IPS DF 6.9 (cell line): Measurements from ENCODE around the gene TLN1.

Experiments used
- DNase-seq: peaks from one replicate; pipeline ENCODE4 v3.0.0-alpha.2; 2013; ENCODE audit warnings: low read depth, low spot score
- H3K27ac ChIP-seq: one replicate; pipeline ENCODE4 v1.5.1; 2013; ENCODE audit warnings: low read length, control low read depth
- H3K27me3 ChIP-seq: 2 replicates; pipeline ENCODE4 v1.6.1; 2013; ENCODE audit warnings: mild to moderate bottlenecking, low read length; ENCODE audit not compliant: control insufficient read depth, insufficient read depth
- H3K36me3 ChIP-seq: 2 replicates; pipeline ENCODE4 v1.6.1; 2013; ENCODE audit warnings: low read length; ENCODE audit not compliant: control insufficient read depth, insufficient read depth
- H3K4me1 ChIP-seq: 2 replicates; pipeline ENCODE4 v1.6.1; 2013; ENCODE audit warnings: low read length; ENCODE audit not compliant: control insufficient read depth, insufficient read depth
- H3K4me3 ChIP-seq: 2 replicates; pipeline ENCODE4 v1.5.1; 2013; ENCODE audit warnings: mild to moderate bottlenecking, low read length
- H3K9me3 ChIP-seq: 2 replicates; pipeline ENCODE4 v1.6.1; 2013; ENCODE audit warnings: low read length, inconsistent platforms; ENCODE audit not compliant: control insufficient read depth, insufficient read depth
- WGBS: extraction: QIAGEN DNeasy Blood & Tissue Kit; methylation state at CpG from one replicate; pipeline ENCODE4 v1.1.7; 2013; ENCODE audit warnings: mixed read lengths, missing lambda C conversion rate; ENCODE audit not compliant: insufficient read length, insufficient coverage; 5-methylcytosine and 5-hydroxymethylcytosine counted together

Gene TLN1

GRCh38 chr9:35679766-35680330 is 52.1 kb downstream of the TLN1 start:
- Histone ChIP-seq H3K27ac (no peak overlapping the region), H3K36me3 (peaks cover 25% of the 10 kb centered on the region), H3K9me3 (no peaks in the 10 kb centered on the region), H3K4me3 (no peak overlapping the region), H3K27me3 (no peaks in the 10 kb centered on the region), H3K4me1 (peaks cover 1% of the 10 kb centered on the region; the same call in 1 of the 2 replicates)
- no peak for DNase-seq
- WGBS: no CpG with 5 or more reads among the region's 8 CpGs

GRCh38 chr9:35679091-35679490 is 52.9 kb downstream of the TLN1 start:
- peaks cover 1% of the 10 kb centered on the region; the same call in 1 of the 2 replicates for H3K4me1 ChIP-seq
- DNase-seq: no peak
- H3K9me3 ChIP-seq: no peaks in the 10 kb centered on the region
- no peak overlapping the region for H3K4me3 ChIP-seq
- H3K36me3 ChIP-seq: peaks cover 20% of the 10 kb centered on the region
- no peaks in the 10 kb centered on the region; the same call in 1 of the 2 replicates for H3K27me3 ChIP-seq
- H3K27ac ChIP-seq: no peak overlapping the region
- WGBS: no CpG with 5 or more reads among the region's 5 CpGs

- H3K4me1 ChIP-seq: peaks cover 1% of the 10 kb centered on the region; the same call in 1 of the 2 replicates
- H3K36me3 ChIP-seq: no peaks in the 10 kb centered on the region
- H3K9me3 ChIP-seq: no peaks in the 10 kb centered on the region
- no CpG with 5 or more reads among the region's 51 CpGs for WGBS
- H3K4me3 ChIP-seq: peak overlapping the region; percentile 27; the same call in 1 of the 2 replicates
- DNase-seq: no peak
- no peaks in the 10 kb centered on the region; the same call in 1 of the 2 replicates for H3K27me3 ChIP-seq
- H3K27ac ChIP-seq: no peak overlapping the region
Observed at GRCh38 chr9:35675732-35676392, 56.1 kb downstream of the TLN1 start.

DNA sequence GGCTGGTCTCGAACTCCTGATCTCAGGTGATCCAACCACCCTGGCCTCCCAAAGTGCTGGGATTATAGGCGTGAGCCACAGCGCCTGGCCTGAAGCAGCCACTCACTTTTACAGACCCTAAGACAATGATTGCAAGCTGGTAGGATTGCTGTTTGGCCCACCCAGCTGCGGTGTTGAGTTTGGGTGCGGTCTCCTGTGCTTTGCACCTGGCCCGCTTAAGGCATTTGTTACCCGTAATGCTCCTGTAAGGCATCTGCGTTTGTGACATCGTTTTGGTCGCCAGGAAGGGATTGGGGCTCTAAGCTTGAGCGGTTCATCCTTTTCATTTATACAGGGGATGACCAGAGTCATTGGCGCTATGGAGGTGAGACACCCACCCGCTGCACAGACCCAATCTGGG is 56.8 kb downstream of the TLN1 start:
- WGBS: no CpG with 5 or more reads among the region's 13 CpGs
- no peak for DNase-seq
- Histone ChIP-seq H3K27ac (no peak overlapping the region), H3K9me3 (no peaks in the 10 kb centered on the region), H3K4me3 (peak overlapping the region; percentile 27; the same call in 1 of the 2 replicates), H3K27me3 (no peaks in the 10 kb centered on the region; the same call in 1 of the 2 replicates), H3K36me3 (no peaks in the 10 kb centered on the region), H3K4me1 (no peaks in the 10 kb centered on the region; the same call in 1 of the 2 replicates)

DNA sequence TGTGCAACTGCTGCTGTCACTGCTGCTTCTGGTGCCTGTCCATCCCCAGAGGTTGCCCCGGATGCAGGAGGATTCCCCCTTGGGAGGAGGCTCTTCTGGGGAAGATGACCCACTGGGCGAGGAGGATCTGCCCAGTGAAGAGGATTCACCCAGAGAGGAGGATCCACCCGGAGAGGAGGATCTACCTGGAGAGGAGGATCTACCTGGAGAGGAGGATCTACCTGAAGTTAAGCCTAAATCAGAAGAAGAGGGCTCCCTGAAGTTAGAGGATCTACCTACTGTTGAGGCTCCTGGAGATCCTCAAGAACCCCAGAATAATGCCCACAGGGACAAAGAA is 58.0 kb downstream of the TLN1 start:
- Histone ChIP-seq H3K27me3 (no peaks in the 10 kb centered on the region; the same call in 1 of the 2 replicates), H3K27ac (no peak overlapping the region), H3K4me1 (no peaks in the 10 kb centered on the region; the same call in 1 of the 2 replicates), H3K9me3 (no peaks in the 10 kb centered on the region), H3K4me3 (no peak overlapping the region), H3K36me3 (no peaks in the 10 kb centered on the region)
- no CpG with 5 or more reads among the region's 3 CpGs for WGBS
- DNase-seq: no peak

GRCh38 chr9:35673132-35674024 is 58.6 kb downstream of the TLN1 start, which contains the start of gene CA9:
CA9 (plus strand) TSS chr9:35673928; CDS start chr9:35673960, 32 bp downstream.
- no peak within 1 kb of the TSS for H3K4me3 ChIP-seq
- no peak for DNase-seq
- no CpG with 5 or more reads among the region's 10 CpGs for WGBS
- H3K27ac ChIP-seq: no peak within 1 kb of the TSS
- H3K27me3 ChIP-seq: no peaks in the 10 kb centered on the region; the same call in 1 of the 2 replicates
- no peaks in the 10 kb centered on the region for H3K9me3 ChIP-seq
- no peaks in the 10 kb centered on the region; the same call in 1 of the 2 replicates for H3K4me1 ChIP-seq
- H3K36me3 ChIP-seq: no peaks in the 10 kb centered on the region

DNA sequence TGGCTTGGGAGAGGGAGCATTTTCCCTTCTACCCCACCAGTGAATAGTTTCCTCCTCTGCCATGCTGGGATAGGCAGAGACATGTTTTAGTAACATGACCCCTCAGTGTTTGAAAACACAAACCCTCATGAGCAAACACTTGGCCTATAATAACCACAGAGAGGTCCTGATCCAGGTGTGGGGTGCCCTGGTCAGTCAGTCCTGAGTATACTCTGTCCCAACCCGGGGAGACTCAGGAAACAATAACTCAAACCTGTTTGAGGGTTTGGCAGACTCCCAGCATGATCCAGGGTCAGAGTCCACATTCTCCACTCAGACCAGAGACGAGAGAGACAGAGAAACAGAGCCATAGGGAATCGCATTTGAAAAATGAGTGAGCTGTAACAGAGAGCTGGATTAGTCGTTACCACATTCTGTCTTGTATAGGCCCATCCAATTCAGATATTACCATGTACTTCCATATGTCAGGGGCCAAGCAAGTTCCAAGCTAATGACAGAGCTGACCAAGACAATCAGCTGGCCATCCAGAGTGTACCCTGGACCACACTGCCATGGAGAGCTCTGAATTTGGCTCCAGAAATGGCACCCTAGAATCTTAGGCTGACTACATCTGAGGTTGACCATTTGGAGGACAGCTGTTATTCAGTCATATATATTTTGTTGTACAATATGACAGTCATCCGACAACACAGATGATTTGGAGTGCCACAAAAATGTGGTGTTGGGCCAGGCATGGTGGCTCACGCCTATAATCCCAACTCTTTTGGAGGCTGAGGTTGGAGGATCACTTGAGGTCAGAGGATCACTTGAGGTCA is 62.5 kb downstream of the TLN1 start:
- Histone ChIP-seq H3K27ac (no peak overlapping the region), H3K27me3 (no peaks in the 10 kb centered on the region; the same call in 1 of the 2 replicates), H3K4me3 (no peak overlapping the region), H3K36me3 (no peaks in the 10 kb centered on the region), H3K4me1 (no peaks in the 10 kb centered on the region), H3K9me3 (no peaks in the 10 kb centered on the region)
- WGBS: no CpG with 5 or more reads among the region's 6 CpGs
- DNase-seq: no peak

DNA sequence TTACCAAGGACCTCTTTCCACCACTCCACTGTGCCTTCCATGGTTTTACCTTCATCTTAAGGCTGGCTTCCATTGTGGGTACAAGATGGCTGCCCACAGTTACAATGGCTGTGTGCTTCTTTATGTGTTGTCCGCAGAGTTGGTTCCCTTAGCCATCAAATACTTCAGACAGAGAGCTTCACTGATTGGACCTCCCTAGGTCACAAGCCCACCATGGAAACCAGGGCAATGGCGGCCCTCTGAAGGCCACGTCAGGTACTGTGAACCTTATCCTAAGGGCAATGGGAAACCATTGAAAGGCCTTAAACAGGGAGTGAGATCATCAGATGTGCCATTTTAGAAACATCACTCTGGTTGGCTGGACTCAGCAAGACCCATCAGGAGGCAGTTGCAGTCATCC is 64.1 kb downstream of the TLN1 start:
- H3K9me3 ChIP-seq: no peaks in the 10 kb centered on the region
- no peak overlapping the region for H3K27ac ChIP-seq
- H3K36me3 ChIP-seq: no peaks in the 10 kb centered on the region
- no peaks in the 10 kb centered on the region for H3K27me3 ChIP-seq
- no peak overlapping the region for H3K4me3 ChIP-seq
- no peaks in the 10 kb centered on the region for H3K4me1 ChIP-seq
- no CpG with 5 or more reads among the region's 3 CpGs for WGBS
- no peak for DNase-seq

DNA sequence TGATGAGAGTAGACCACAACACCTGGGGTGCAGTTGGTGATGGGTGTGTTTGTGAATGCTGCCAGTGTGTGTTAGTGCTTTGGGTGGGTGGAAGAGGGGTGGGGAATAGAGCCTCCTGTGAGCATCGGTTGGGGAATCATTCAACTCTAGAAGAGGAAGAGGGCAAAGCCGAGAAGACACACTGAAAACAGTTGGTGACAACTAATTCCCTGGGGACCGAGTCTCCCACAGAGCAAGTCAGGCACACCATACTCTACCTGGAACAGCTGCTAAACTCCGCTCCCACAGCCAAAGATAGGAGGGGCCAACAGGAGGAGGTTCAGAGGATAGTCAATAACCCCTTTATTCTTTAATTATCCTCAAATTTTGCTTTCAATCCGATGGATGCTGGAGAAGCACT is 65.4 kb downstream of the TLN1 start:
- H3K4me1 ChIP-seq: no peaks in the 10 kb centered on the region
- H3K9me3 ChIP-seq: no peaks in the 10 kb centered on the region
- no peak for DNase-seq
- WGBS: no CpG with 5 or more reads among the region's 5 CpGs
- H3K36me3 ChIP-seq: no peaks in the 10 kb centered on the region
- no peak overlapping the region for H3K27ac ChIP-seq
- no peaks in the 10 kb centered on the region for H3K27me3 ChIP-seq
- no peak overlapping the region for H3K4me3 ChIP-seq

DNA sequence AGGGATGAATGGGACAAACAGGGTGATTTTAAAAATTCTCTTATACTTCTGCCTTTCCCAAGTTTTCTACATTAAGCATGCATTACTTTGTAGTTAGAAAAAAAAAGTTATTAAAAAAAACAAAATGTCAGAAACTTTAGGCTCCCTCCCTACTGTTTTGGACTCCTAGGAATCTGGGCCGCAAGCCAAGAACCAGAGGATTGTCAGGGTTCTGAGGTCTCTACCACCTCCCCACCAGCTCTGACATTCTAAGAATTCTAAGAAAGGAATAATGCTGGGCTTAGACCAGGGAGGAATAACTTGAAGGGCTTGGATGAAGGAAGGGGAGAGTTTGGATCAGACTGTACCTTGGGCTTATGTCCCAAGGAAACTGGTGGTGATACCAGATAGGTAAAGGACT is 66.0 kb downstream of the TLN1 start:
- peaks cover under 1% of the 10 kb centered on the region for H3K36me3 ChIP-seq
- H3K27me3 ChIP-seq: no peaks in the 10 kb centered on the region
- no peaks in the 10 kb centered on the region for H3K4me1 ChIP-seq
- WGBS: no CpG with 5 or more reads among the region's 1 CpG
- DNase-seq: no peak
- H3K27ac ChIP-seq: no peak overlapping the region
- H3K4me3 ChIP-seq: no peak overlapping the region
- H3K9me3 ChIP-seq: no peaks in the 10 kb centered on the region
